GM12872 (cell line): ENCODE data around the gene FRRS1L.

Experiments used
- TF ChIP-seq, protein P1 (sequence below): IDR thresholded peaks from 3 replicates; pipeline ENCODE4 v1.5.1; 2011; ENCODE audit warnings: low read depth, mild to moderate bottlenecking, low read length, moderate library complexity; ENCODE audit not compliant: insufficient read depth

The FRRS1L gene

DNA sequence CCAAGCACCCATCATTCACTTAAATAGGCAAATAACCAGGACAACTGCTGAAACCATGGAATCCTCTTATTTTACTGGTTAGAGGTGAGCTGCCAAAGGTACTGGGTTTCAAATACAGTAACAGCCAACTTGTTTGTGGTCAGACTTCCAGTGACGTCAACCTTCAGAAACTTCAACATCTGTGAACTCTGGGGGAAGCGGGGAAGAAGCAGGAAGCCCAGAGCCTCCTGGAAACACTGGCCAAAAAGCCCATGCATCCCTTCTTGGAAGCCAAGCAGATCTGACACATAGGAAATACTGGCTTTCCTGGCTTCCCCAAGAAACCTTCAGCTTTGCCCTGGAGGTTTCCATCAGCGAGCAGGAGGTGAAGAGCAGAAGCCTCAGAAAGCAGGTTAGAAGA lies 4.9 kb upstream of the FRRS1L start:
- TF ChIP-seq, protein P1, sequence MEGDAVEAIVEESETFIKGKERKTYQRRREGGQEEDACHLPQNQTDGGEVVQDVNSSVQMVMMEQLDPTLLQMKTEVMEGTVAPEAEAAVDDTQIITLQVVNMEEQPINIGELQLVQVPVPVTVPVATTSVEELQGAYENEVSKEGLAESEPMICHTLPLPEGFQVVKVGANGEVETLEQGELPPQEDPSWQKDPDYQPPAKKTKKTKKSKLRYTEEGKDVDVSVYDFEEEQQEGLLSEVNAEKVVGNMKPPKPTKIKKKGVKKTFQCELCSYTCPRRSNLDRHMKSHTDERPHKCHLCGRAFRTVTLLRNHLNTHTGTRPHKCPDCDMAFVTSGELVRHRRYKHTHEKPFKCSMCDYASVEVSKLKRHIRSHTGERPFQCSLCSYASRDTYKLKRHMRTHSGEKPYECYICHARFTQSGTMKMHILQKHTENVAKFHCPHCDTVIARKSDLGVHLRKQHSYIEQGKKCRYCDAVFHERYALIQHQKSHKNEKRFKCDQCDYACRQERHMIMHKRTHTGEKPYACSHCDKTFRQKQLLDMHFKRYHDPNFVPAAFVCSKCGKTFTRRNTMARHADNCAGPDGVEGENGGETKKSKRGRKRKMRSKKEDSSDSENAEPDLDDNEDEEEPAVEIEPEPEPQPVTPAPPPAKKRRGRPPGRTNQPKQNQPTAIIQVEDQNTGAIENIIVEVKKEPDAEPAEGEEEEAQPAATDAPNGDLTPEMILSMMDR: no peak

DNA sequence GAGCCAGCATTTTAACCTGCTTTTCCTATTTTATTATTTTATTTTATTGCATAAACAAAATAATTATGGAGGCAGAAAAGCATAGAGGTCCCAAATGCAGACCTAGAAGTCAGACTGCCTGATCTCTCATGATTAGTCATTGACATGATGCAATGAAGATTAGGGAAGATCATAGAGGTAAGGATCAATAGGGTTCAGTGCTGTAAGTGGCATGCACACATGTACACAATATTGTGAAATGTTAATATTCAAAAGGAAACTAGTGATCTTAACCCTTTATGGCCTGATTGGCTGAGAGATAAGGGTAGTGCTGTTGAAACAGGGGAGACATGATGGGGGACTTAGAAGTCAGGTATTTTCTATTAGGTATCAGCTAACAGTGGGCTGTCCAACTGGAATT lies 1.1 kb upstream of the FRRS1L start:
- TF ChIP-seq, protein P1: no peak

DNA sequence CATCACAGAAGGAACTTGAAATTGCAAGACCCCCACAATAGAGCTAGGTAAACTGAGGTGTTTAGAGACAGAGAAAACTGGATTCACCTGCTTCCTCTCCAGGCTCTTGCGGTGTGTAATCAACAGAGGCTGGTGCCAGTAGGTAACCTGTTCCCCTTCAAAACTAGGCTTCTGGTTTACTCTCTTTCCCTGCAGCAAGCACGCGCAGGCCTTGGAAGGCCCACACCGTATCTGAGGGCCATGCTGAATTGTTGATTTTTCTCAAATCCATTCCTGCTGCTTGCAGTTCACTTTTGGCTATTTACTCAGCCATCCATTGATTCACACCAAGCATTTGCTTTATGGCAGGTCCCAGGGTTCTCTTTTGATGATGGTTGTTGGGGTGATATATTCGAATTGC lies 667 bp upstream of the FRRS1L start:
- TF ChIP-seq, protein P1: no peak

DNA sequence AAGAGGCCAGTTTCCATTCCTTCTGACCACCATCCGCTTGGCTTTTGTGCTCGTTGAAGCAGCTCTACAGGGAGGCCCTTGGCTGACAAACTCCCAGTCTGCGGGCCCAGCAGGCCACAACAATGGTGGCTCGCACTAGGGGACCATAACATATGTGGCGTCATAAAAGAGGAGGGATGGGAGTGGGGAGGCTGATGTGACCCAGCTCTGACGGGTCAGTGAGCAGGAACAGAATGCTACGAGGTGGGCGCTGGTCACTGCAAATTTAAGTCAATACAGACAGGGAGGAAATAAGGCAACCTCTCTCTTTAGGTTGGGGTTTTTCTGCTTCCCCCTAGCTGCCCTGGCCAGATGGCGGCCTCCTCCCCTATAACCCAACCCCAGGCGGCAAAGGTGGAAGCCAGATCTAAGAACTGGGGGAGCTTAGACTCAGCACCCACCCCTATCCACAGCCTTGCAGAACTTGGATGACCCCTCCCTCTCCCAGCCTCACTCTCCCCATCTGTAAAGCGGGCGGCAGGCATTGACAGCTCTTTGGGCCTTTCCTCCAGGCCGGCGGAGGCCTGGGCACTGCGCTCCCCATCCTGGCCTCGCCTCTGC lies 778 bp downstream of the FRRS1L start:
- TF ChIP-seq, protein P1: no peak

DNA sequence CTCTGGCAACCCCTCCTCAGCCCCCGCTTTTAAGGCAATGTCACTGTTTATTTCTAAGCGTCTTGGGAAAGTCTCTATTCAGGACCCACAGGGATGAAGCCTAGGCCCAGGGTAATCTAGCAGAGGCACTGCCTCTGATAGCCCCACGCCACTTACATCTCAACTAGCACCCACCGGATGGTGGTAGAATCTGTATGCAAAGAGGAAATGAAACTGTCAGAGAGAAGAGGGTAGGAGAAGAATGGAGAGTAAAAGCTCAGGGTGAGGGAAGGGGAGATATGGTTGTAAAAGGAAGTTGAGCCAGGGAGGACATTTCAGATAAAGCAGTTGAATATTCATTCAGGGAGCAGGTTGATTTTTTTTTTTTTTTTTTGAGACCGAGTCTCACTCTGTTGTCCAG lies 3.0 kb downstream of the FRRS1L start:
- TF ChIP-seq, protein P1: no peak

DNA sequence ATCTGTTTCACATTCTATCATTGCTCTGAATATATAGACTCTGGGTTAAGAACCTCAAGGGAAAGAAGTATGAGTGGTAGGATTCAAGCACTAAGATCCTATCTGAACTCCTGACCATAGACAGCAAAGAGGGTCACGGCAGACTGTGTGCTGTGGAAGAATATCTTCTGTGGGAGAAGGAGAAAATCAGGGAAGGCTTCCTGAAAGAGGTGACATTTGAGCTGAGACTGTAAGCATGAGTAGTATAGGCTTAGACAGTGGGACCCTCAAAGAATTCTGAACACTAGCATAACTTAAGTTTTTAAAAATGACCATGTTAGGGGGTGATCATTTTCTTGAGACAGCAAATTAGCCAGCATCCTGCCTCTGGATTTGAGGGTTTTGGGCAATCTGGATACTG lies 3.9 kb downstream of the FRRS1L start:
- TF ChIP-seq, protein P1: no peak

DNA sequence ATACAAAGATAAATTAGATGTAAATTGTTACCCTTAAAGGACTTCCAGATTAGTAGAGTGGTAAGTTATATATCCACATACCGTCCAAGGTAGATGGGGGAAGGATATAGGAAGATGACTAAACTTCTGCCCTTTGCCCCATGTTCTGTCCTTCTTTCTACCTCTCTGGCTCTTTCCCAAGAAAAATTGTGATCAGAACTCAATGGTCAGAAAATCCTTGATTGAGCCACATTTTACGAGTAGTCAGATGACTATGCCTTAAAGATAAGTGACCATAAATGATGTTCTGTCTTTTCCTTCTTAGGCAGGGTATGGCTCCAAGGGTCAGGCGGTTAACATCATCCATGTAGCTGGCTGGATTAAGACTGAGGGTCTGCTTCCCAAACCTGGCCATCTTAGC lies 4.4 kb downstream of the FRRS1L start:
- TF ChIP-seq, protein P1: no peak

DNA sequence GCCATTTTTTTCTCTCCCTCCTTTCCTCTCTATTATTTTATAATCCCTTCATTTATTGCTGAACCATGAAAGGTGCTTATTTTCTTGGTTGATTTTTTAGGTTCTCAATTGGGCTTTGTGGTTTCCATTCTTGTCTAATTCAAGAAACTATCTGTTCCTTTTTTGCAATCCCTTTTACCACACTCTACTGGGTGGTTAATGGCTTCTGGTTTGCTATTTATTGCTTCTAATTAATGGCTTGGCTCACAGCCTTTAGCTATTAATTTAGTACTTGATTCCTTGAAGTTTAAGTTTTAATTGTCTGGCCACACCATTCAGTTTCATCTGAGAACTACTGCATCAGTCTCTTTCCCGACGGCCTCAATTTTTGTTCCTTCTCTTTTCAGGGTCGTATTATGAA lies 5.6 kb downstream of the FRRS1L start:
- TF ChIP-seq, protein P1: no peak
